PFSK-1 (cell line): ENCODE measurements around the gene KRT8.

Source experiments
- FOXP2 ChIP-seq: optimal IDR thresholded peaks from 2 replicates; pipeline ENCODE3; 2011; ENCODE audit warnings: borderline replicate concordance, control low read depth, inconsistent platforms; ENCODE audit not compliant: insufficient read depth; ENCODE audit errors: extremely low read length, extremely low read depth
- POLR2AphosphoS5 ChIP-seq: IDR thresholded peaks from 2 replicates; pipeline ENCODE4 v1.6.1; 2012; ENCODE audit warnings: low read depth, mild to moderate bottlenecking, control low read depth, low read length, moderate library complexity
- SIN3A ChIP-seq: IDR thresholded peaks from 2 replicates; pipeline ENCODE4 v1.6.1; 2012; ENCODE audit warnings: mild to moderate bottlenecking, low read length, moderate library complexity, borderline replicate concordance; ENCODE audit not compliant: insufficient read depth
- TAF1 ChIP-seq: IDR thresholded peaks from 2 replicates; pipeline ENCODE4 v1.6.1; 2012; ENCODE audit warnings: low read length, control low read depth, borderline replicate concordance; ENCODE audit not compliant: insufficient read depth
- TF ChIP-seq, protein P1 (sequence below), 2 experiments: IDR thresholded peaks; 2 replicates each; pipeline versions ENCODE4 v1.6.1 to v1.8.0; 2011 to 2012; ENCODE audit warnings: low read depth in 2 of 2, low read length in 2 of 2, control low read depth in 1 of 2, inconsistent platforms in 1 of 2, mild to moderate bottlenecking in 1 of 2, moderate library complexity in 1 of 2; ENCODE audit not compliant: insufficient read depth in 1 of 2

DNA sequence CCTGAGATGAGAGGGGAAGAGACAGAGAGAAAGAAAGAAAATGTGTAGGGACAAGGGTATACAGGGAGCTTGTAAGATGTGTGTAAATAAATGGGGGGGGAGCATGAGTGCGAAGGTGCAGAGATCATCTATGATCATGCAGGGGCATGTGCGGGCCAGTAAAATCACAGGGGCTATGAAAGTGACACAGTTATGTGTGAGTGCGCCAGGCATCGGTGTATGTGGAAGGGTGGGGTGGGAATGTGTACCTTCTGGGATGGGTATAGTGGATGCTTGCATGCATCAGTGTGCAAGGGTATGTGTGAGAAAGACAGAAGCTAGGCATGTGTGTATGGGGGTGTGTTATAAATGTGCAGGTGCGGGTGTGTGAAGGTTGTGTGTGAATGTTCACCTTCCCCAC lies 37.7 kb downstream of the KRT8 start:
- no peak for TF ChIP-seq FOXP2
- TF ChIP-seq POLR2AphosphoS5: no peak
- TF ChIP-seq, protein P1, sequence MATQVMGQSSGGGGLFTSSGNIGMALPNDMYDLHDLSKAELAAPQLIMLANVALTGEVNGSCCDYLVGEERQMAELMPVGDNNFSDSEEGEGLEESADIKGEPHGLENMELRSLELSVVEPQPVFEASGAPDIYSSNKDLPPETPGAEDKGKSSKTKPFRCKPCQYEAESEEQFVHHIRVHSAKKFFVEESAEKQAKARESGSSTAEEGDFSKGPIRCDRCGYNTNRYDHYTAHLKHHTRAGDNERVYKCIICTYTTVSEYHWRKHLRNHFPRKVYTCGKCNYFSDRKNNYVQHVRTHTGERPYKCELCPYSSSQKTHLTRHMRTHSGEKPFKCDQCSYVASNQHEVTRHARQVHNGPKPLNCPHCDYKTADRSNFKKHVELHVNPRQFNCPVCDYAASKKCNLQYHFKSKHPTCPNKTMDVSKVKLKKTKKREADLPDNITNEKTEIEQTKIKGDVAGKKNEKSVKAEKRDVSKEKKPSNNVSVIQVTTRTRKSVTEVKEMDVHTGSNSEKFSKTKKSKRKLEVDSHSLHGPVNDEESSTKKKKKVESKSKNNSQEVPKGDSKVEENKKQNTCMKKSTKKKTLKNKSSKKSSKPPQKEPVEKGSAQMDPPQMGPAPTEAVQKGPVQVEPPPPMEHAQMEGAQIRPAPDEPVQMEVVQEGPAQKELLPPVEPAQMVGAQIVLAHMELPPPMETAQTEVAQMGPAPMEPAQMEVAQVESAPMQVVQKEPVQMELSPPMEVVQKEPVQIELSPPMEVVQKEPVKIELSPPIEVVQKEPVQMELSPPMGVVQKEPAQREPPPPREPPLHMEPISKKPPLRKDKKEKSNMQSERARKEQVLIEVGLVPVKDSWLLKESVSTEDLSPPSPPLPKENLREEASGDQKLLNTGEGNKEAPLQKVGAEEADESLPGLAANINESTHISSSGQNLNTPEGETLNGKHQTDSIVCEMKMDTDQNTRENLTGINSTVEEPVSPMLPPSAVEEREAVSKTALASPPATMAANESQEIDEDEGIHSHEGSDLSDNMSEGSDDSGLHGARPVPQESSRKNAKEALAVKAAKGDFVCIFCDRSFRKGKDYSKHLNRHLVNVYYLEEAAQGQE (IDR thresholded peaks at IDR 0.05; ENCODE audit: insufficient read depth in 1 of 2, low read depth in 2 of 2, low read length in 2 of 2): no peak
- no peak for TF ChIP-seq SIN3A
- TF ChIP-seq TAF1: no peak
